PC-3 (cell line): ENCODE results near the gene AIM2.

Experiments
- EZH2 ChIP-seq: fragments of 300-600 bp; sonication (generic); IDR thresholded peaks from one replicate; pipeline ENCODE4 v1.6.1; 2017; ENCODE audit warnings: antibody characterized with exemption, mild to moderate bottlenecking, low read length; ENCODE audit not compliant: unreplicated experiment
- EZH2phosphoT487 ChIP-seq: fragments of 300-600 bp; sonication (generic); IDR thresholded peaks from 2 replicates; pipeline ENCODE4 v1.6.1; 2018; ENCODE audit warnings: mild to moderate bottlenecking, antibody characterized with exemption, low read length, borderline replicate concordance
- TF ChIP-seq, protein P1 (sequence below): fragments of 300-600 bp; sonication (generic); conservative IDR thresholded peaks from 2 replicates; pipeline ENCODE4 v1.5.1; 2017; ENCODE audit warnings: antibody characterized with exemption, low read depth, mild to moderate bottlenecking, low read length

- TF ChIP-seq, protein P1, sequence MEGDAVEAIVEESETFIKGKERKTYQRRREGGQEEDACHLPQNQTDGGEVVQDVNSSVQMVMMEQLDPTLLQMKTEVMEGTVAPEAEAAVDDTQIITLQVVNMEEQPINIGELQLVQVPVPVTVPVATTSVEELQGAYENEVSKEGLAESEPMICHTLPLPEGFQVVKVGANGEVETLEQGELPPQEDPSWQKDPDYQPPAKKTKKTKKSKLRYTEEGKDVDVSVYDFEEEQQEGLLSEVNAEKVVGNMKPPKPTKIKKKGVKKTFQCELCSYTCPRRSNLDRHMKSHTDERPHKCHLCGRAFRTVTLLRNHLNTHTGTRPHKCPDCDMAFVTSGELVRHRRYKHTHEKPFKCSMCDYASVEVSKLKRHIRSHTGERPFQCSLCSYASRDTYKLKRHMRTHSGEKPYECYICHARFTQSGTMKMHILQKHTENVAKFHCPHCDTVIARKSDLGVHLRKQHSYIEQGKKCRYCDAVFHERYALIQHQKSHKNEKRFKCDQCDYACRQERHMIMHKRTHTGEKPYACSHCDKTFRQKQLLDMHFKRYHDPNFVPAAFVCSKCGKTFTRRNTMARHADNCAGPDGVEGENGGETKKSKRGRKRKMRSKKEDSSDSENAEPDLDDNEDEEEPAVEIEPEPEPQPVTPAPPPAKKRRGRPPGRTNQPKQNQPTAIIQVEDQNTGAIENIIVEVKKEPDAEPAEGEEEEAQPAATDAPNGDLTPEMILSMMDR = peak; percentile 82
- TF ChIP-seq EZH2phosphoT487 (no peak), EZH2 (no peak)
Measured at GRCh38 chr1:159071970-159072582, 4.5 kb downstream of the AIM2 start.
